Hepatocyte (in vitro differentiated cells): Measurements from ENCODE around the gene GPD2.

Experiments used
- CTCF ChIP-seq: fragments of 200-600 bp; sonication (generic); IDR thresholded peaks from 2 replicates; pipeline ENCODE4 v1.5.1; 2016; ENCODE audit warnings: antibody characterized with exemption, mild to moderate bottlenecking; ENCODE audit not compliant: poor library complexity
- EZH2 ChIP-seq: fragments of 200-600 bp; sonication (generic); IDR thresholded peaks from 2 replicates; pipeline ENCODE4 v1.6.1; 2016; ENCODE audit warnings: antibody characterized with exemption, mild to moderate bottlenecking, borderline replicate concordance
- EZH2phosphoT487 ChIP-seq: fragments of 200-600 bp; sonication (generic); IDR thresholded peaks from one replicate; pipeline ENCODE4 v1.6.1; 2018; ENCODE audit warnings: antibody characterized with exemption, mild to moderate bottlenecking, low read depth, moderate library complexity; ENCODE audit not compliant: unreplicated experiment, severe bottlenecking

GRCh38 chr2:156448766-156449165 lies 12.6 kb downstream of the GPD2 start:
- TF ChIP-seq CTCF (no peak), EZH2 (no peak), EZH2phosphoT487 (no peak)
